ENCODE results near the gene GABRD.

DNA sequence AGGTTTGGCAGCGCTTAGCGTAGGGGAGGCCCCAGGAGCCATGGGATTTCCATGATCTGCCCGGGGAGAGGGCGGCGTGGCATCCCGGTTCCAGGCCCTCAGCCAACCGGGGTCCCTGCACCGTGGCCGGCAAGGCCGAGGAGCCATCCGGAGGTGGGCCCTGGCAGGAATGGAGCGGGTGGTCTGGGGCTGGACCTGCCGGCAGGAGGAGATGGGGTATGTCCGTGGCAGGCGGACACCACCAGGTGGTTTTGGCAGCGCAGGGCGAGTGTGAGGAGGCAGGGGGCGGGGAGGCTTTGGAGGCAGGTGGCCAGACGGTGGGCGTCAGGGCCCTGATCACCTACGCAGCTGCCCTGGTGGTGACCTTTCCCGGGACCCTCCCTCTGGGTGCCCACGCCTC lies 41.4 kb downstream of the GABRD start:
- no peak for TF ChIP-seq REST (IDR thresholded peaks at IDR 0.05; ENCODE audit: insufficient read depth in 1 of 2, low read depth in 2 of 2, low read length in 2 of 2)
- no peak for TF ChIP-seq POLR2AphosphoS5 (IDR thresholded peaks at IDR 0.05; ENCODE audit: low read depth, low read length)
- no peak for TF ChIP-seq TAF1 (IDR thresholded peaks at IDR 0.05; ENCODE audit: borderline replicate concordance, insufficient read depth, low read length)
- TF ChIP-seq SIN3A (IDR thresholded peaks at IDR 0.05; ENCODE audit: borderline replicate concordance, insufficient read depth, low read length) = no peak

All from PFSK-1 (cell line).